Stimulated activated CD8-positive, alpha-beta memory T cell treated with anti-CD3 and anti-CD28 coated beads, Interleukin-15, amount 100 ng/mL, for 24 hours (primary cell): ENCODE measurements around the gene ARPC3.
"Not testable (repeated sequence)": the region's sequence is repeated elsewhere in the genome, so short reads cannot be mapped to it uniquely, and the experiment has no call there.

Source experiments
- DNase-seq: peaks from one replicate; pipeline ENCODE4 v3.0.0-alpha.2; 2020; ENCODE audit warnings: low read depth

Gene ARPC3

DNA sequence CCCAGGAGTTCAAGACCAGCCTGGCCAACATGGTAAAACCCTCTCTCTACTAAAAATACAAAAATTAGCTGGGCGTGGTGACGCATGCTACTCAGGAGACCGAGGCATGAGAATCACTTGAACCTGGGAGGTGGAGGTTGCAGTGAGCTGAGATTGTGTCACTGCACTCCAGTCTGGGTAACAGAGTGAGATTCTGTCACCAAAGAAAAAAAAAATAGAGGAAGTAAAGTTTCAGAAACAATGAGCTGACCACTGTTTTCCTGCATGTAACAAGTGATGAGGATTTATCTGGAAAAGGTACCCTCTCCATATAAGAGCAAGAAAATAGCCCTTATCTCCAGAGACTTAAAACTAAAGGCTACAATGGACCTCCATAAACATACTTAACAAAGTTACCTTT, 33.0 kb downstream of the ARPC3 start:
- DNase-seq = not testable (repeated sequence)

DNA sequence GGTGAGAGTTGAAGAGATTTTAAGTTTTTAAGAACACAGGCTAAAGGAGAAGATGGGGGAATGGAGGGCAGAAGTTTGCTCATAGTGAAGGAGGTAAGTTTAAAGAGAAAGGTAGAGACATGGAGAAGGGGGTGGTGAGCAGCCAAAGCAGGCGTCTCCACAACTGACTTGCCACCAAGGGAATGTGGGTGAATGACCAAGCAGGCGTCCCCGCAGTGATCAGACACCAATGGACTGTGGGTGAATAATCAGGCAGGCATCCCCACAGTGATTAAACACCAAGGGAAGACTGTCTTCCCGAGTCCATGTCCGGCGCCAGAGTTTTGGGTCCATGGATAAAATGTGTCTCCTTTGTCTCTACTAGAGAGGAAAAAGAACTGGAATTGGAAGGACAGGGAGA, 40.1 kb downstream of the ARPC3 start:
- DNase-seq = not testable (repeated sequence)

GRCh38 chr12:110405126-110405662, 44.9 kb downstream of the ARPC3 start:
- not testable (repeated sequence) for DNase-seq

DNA sequence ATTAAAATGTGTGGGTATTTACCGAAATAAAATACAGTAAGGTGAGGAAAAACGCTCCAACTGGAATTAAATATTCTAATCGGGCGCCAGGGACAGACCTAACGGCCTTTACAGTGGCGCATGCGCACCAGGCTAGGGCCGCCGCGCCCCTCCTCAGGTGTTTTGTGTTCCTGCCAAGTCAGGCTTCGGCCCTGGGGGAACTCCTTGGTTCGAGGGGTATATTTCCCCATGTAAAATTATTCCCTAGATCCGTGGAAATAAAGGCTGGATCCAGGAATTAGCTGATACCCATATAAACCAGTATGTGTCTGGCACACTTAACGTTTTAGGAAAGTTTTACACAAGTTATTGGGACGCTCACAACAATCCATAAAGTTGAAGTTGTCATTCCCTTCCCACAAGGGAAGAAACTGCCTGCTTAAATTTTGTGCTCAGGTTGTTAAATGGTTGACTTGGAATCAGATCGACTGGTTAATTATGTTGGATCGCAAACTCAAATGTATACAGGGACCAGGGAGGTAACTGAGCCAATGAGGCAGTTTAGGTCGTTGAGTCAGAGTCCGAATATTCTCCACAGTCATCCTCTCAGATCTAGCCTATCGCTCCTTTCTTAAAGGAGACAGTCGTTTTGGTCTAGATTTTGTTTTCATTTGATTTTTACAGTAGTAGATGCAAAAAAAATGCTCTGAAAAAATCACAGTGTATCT, 46.0 kb downstream of the ARPC3 start:
- peak; percentile 54 for DNase-seq

- DNase-seq = peak; percentile 65
These were observed 46.8 kb downstream of the ARPC3 start, which contains the start of gene ANAPC7 for GRCh38 chr12:110403146-110403975. TSS of gene ANAPC7 (minus strand) at chr12:110403708. CDS start at chr12:110403627, 81 bp downstream.
